Caco-2 (cell line): ENCODE results near the gene KRI1. TPM values are rescaled to one million over a fixed set of nuclear protein-coding genes. Genes with fewer than 3 reads are reported as not detected.

Experiments
- Bru-seq: library from RNA; stranded (reverse); fragments of 400-500 nt; gene quantifications from one replicate; lab custom pipeline; 2021; lab: Mats Ljungman, UMichigan
- BruChase-seq, 2 experiments: library from RNA; stranded (reverse); fragments of 400-500 nt; gene quantifications; one replicate each; lab custom pipeline; 2021; lab: Mats Ljungman, UMichigan
- BruUV-seq: library from RNA; stranded (reverse); fragments of 400-500 nt; replicated peaks from 2 replicates; lab custom pipeline; 2021; lab: Mats Ljungman, UMichigan
- CTCF ChIA-PET: fragments of 300-600 bp; sonication (Branson Sonifier 250); formaldehyde crosslinking; loops from one replicate; lab custom pipeline; 2022; ENCODE audit warnings: antibody characterized with exemption; lab: Charles Lee
- POLR2A ChIA-PET: fragments of 300-600 bp; sonication (Branson Sonifier 250); formaldehyde crosslinking; loops from one replicate; lab custom pipeline; 2022; ENCODE audit warnings: antibody characterized with exemption; lab: Charles Lee
- DNase-seq, 2 experiments: peaks; one replicate each; pipeline versions ENCODE4 v3.0.0 to v3.0.0-alpha.2; 2020 to 2022
- H3K27me3 ChIP-seq: replicated peaks from 2 replicates; pipeline ENCODE4 v1.6.0; 2011; ENCODE audit warnings: low read length; ENCODE audit not compliant: control insufficient read depth, insufficient read depth
- H3K36me3 ChIP-seq: 2 replicates; pipeline ENCODE4 v1.5.1; 2011; ENCODE audit warnings: low read length; ENCODE audit not compliant: control insufficient read depth, insufficient read depth
- H3K4me1 ChIP-seq: fragments of 250-450 bp; sonication (Bioruptor Pico); 2 replicates; pipeline ENCODE4 v1.5.1; 2020; ENCODE audit warnings: mild to moderate bottlenecking
- H3K4me3 ChIP-seq: 2 replicates; pipeline ENCODE4 v1.5.1; 2011; ENCODE audit warnings: low read depth, mild to moderate bottlenecking, control low read depth, low read length
- H3K9me3 ChIP-seq: fragments of 250-450 bp; sonication (Bioruptor Pico); 2 replicates; pipeline ENCODE4 v1.5.1; 2020; ENCODE audit warnings: mild to moderate bottlenecking, moderate library complexity
- H3K27ac Mint-ChIP-seq: one replicate; pipeline ENCODE4 v1.8.0; 2022; ENCODE audit warnings: mixed read lengths; ENCODE audit not compliant: unreplicated experiment
- H3K27me3 Mint-ChIP-seq: one replicate; pipeline ENCODE4 v1.8.0; 2022; ENCODE audit warnings: mixed read lengths; ENCODE audit not compliant: insufficient read depth, unreplicated experiment
- H3K36me3 Mint-ChIP-seq: one replicate; pipeline ENCODE4 v1.8.0; 2022; ENCODE audit warnings: mild to moderate bottlenecking, mixed read lengths; ENCODE audit not compliant: insufficient read depth, unreplicated experiment
- H3K4me1 Mint-ChIP-seq: one replicate; pipeline ENCODE4 v1.8.0; 2022; ENCODE audit warnings: low read depth, mixed read lengths; ENCODE audit not compliant: unreplicated experiment
- H3K4me3 Mint-ChIP-seq: one replicate; pipeline ENCODE4 v1.8.0; 2022; ENCODE audit warnings: mild to moderate bottlenecking, moderate library complexity, mixed read lengths; ENCODE audit not compliant: unreplicated experiment
- H3K9me3 Mint-ChIP-seq: one replicate; pipeline ENCODE4 v1.8.0; 2022; ENCODE audit warnings: mixed read lengths; ENCODE audit not compliant: unreplicated experiment
- CTCF ChIP-seq, 2 experiments: fragments of 200-600 bp in 1 of 2; IDR thresholded peaks; 1 replicate in 1 of 2; 2 replicates in 1 of 2; pipeline versions ENCODE4 v1.5.1 to v1.8.0; 2011 to 2022; ENCODE audit warnings: antibody characterized with exemption in 1 of 2, control low read depth in 1 of 2, inconsistent platforms in 1 of 2, low read depth in 1 of 2, low read length in 1 of 2, mild to moderate bottlenecking in 1 of 2, moderate library complexity in 1 of 2; ENCODE audit not compliant: insufficient read depth in 1 of 2, severe bottlenecking in 1 of 2, unreplicated experiment in 1 of 2
- intact Hi-C: fragments of 100-400 bp; cut with micrococcal nuclease; formaldehyde crosslinking; loops from one replicate; pipeline ENCODE4 v1.10.0; 2022; ENCODE audit not compliant: unreplicated experiment
- long read RNA-seq: library from polyadenylated mRNA; stranded (forward); transcript quantifications from one replicate; pipeline ENCODE4 v2.0.0, GENCODE V29; 2022
- total RNA-seq: library from RNA; stranded (reverse); gene quantifications from 2 replicates; pipeline ENCODE4 v1.2.3, GENCODE V29; 2022

The KRI1 gene
- total RNA-seq (27.0 and 27.5 TPM in 2 replicates), Bru-seq, nascent RNA (percentile 66 among the genes with signal in this experiment), BruChase-seq, experiment 1, labeled RNA remaining after a 2-hour chase (percentile 70 among the genes with signal in this experiment), BruChase-seq, experiment 2, labeled RNA remaining after a 6-hour chase (percentile 79 among the genes with signal in this experiment)
- long read RNA-seq, transcript KRI1-203 (18 exons, 2,545 nt), result minor isoform, 5 of 43 reads
- long read RNA-seq, transcript KRI1-201 (19 exons, 3,023 nt), result major isoform, 17 of 43 reads
- long read RNA-seq, partial matches to known transcripts, result 8 of 43 reads
- long read RNA-seq, other reads (novel, unspliced or antisense), result 13 of 43 reads

- Histone ChIP-seq H3K4me1 (peaks cover 4% of the 10 kb centered on the region; the same call in 1 of the 2 replicates), H3K4me3 (peak within 1 kb of the TSS; percentile 93), H3K36me3 (no peaks in the 10 kb centered on the region; the same call in 1 of the 2 replicates), H3K27me3 (no peaks in the 10 kb centered on the region), H3K9me3 (no peaks in the 10 kb centered on the region)
- intact Hi-C loops, result loop anchor here (1.0 to 5.0 kb wide), 5 partner anchors 10 to 132 kb away; partner anchors contain the start of genes ATG4D, ILF3 and KEAP1
- BruUV-seq, result no TSS peak
- Mint-ChIP-seq H3K27ac (peak within 1 kb of the TSS; percentile 91), H3K4me1 (peaks cover 11% of the 10 kb centered on the region), H3K4me3 (peak within 1 kb of the TSS; percentile 96), H3K36me3 (peaks cover 59% of the 10 kb centered on the region), H3K27me3 (no peaks in the 10 kb centered on the region), H3K9me3 (no peaks in the 10 kb centered on the region)
- TF ChIP-seq CTCF (IDR thresholded peaks at IDR 0.05; ENCODE audit: insufficient read depth in 1 of 2, low read depth in 1 of 2, low read length in 1 of 2, severe bottlenecking in 1 of 2, unreplicated experiment in 1 of 2), result peak; percentile 34
- ChIA-PET CTCF (interaction anchor here (0.6 to 1.1 kb wide), 3 partner anchors 12 to 24 kb away, joined by 4 to 8 read pairs (median 6); no protein-coding TSS in a partner anchor), POLR2A (no interaction called here)
- peak; percentile 97 to 98 for DNase-seq
These were observed at the start of gene KRI1 for GRCh38 chr19:10565567-10566407. KRI1 (minus strand) TSS chr19:10566010; CDS start chr19:10565999, 11 bp downstream.

GRCh38 chr19:10612499-10613119, 46.8 kb upstream of the KRI1 start:
- peaks cover 8% of the 10 kb centered on the region for H3K4me1 ChIP-seq
- Mint-ChIP-seq H3K27ac (no peak overlapping the region), H3K36me3 (peaks cover 9% of the 10 kb centered on the region), H3K4me1 (peaks cover 3% of the 10 kb centered on the region), H3K4me3 (no peak overlapping the region), H3K9me3 (no peaks in the 10 kb centered on the region), H3K27me3 (no peaks in the 10 kb centered on the region)
- POLR2A ChIA-PET, result interaction anchor here (0.6 kb wide), 1 partner anchor 8 kb away, joined by 3 read pairs; no protein-coding TSS in a partner anchor
- DNase-seq, result no peak
- no TSS peak for BruUV-seq
- no peak overlapping the region for H3K4me3 ChIP-seq
- intact Hi-C loops, result no loop called here
- H3K9me3 ChIP-seq, result no peaks in the 10 kb centered on the region
- no peak for TF ChIP-seq CTCF (IDR thresholded peaks at IDR 0.05; ENCODE audit: insufficient read depth in 1 of 2, low read depth in 1 of 2, low read length in 1 of 2, severe bottlenecking in 1 of 2, unreplicated experiment in 1 of 2)
- H3K36me3 ChIP-seq, result no peaks in the 10 kb centered on the region
- no peaks in the 10 kb centered on the region for H3K27me3 ChIP-seq
- CTCF ChIA-PET, result interaction anchor here (0.6 kb wide), 1 partner anchor 105 kb away, joined by 7 read pairs; the partner anchor contains the start of gene DNM2
